Thyroid gland (tissue), 4 donors: Measurements from ENCODE around the gene PGM2.

Source experiments
- CTCF ChIP-seq, 6 experiments: fragments of 200-600 bp in 3 of 6; fragments of 450-650 bp in 3 of 6; sonication (generic) in 3 of 6; IDR thresholded peaks; one replicate each; pipeline ENCODE4 v1.5.1; 2016 to 2019; ENCODE audit warnings: antibody characterized with exemption in 6 of 6, mild to moderate bottlenecking in 2 of 6, inconsistent platforms in 1 of 6, moderate library complexity in 1 of 6
- POLR2A ChIP-seq, 2 donors: fragments of 450-650 bp; IDR thresholded peaks; one replicate each; pipeline ENCODE4 v1.6.1; 2017; ENCODE audit warnings: antibody characterized with exemption in 2 of 2, mild to moderate bottlenecking in 2 of 2, moderate library complexity in 1 of 2

- TF ChIP-seq CTCF (IDR thresholded peaks at IDR 0.05) (no peak), POLR2A (IDR thresholded peaks at IDR 0.05) (no peak)
Observed at GRCh38 chr4:37876156-37876555, 49.7 kb downstream of the PGM2 start.
